ENCODE measurements around the gene OTOG.

- TF ChIP-seq CTCF (conservative IDR thresholded peaks at IDR 0.05 in 1 of 2, IDR thresholded peaks at IDR 0.05 in 1 of 2; ENCODE audit: extremely low read depth in 1 of 2, insufficient read depth in 1 of 2, low read depth in 1 of 2, low read length in 2 of 2): no peak
- no peak for TF ChIP-seq EZH2 (IDR thresholded peaks at IDR 0.05; ENCODE audit: borderline replicate concordance, low read length)
These were observed 46.4 kb upstream of the OTOG start for GRCh38 chr11:17500673-17501072.
